CD4-positive, alpha-beta T cell (primary cell): ENCODE data around the gene TSC22D3. TPM values are rescaled to one million over a fixed set of nuclear protein-coding genes. Genes with fewer than 3 reads are reported as not detected.

Source experiments
- ATAC-seq: fragments of 200-7000 bp; cut with Tn5 transposase; one replicate; pipeline ENCODE4 v1.10.0; 2022; ENCODE audit warnings: mild to moderate bottlenecking; ENCODE audit not compliant: poor library complexity
- CTCF ChIA-PET: fragments of 350-600 bp; sonication (Branson Sonifier 250); formaldehyde crosslinking; loops from one replicate; lab custom pipeline; 2021; ENCODE audit warnings: antibody characterized with exemption, inconsistent platforms; lab: Charles Lee
- POLR2A ChIA-PET: fragments of 350-600 bp; sonication (Branson Sonifier 250); formaldehyde crosslinking; loops from one replicate; lab custom pipeline; 2021; ENCODE audit warnings: antibody characterized with exemption, inconsistent platforms; lab: Charles Lee
- DNase-seq, 14 experiments: peaks; one replicate each; pipeline ENCODE4 v3.0.0-alpha.2; 2013 to 2020; ENCODE audit warnings: mixed read lengths in 2 of 14
- H3K27ac ChIP-seq, 2 donors: one replicate each; pipeline versions ENCODE4 v1.5.1 to v1.7.0; 2013; ENCODE audit warnings: low read length in 2 of 2, low read depth in 1 of 2, mild to moderate bottlenecking in 1 of 2
- H3K27me3 ChIP-seq, 2 experiments: 1 replicate in 1 of 2; 2 replicates in 1 of 2; pipeline versions ENCODE4 v1.6.1 to v1.7.0; 2013; ENCODE audit warnings: low read length in 2 of 2, control low read depth in 1 of 2, mild to moderate bottlenecking in 1 of 2, moderate library complexity in 1 of 2; ENCODE audit not compliant: insufficient read depth in 2 of 2, control insufficient read depth in 1 of 2
- H3K36me3 ChIP-seq: one replicate; pipeline ENCODE4 v1.6.1; 2013; ENCODE audit warnings: low read length, control low read depth; ENCODE audit not compliant: insufficient read depth
- H3K4me1 ChIP-seq: one replicate; pipeline ENCODE4 v1.6.1; 2013; ENCODE audit warnings: low read length, control low read depth; ENCODE audit not compliant: insufficient read depth
- H3K4me3 ChIP-seq: one replicate; pipeline ENCODE4 v1.5.1; 2013; ENCODE audit warnings: mild to moderate bottlenecking, low read length, moderate library complexity
- H3K9me3 ChIP-seq, 2 experiments: 1 replicate in 1 of 2; 2 replicates in 1 of 2; pipeline versions ENCODE4 v1.6.1 to v1.7.0; 2013; ENCODE audit warnings: low read length in 2 of 2, mild to moderate bottlenecking in 2 of 2, control low read depth in 1 of 2, moderate library complexity in 1 of 2; ENCODE audit not compliant: control insufficient read depth in 1 of 2, insufficient read depth in 1 of 2
- H3K27ac Mint-ChIP-seq: one replicate; pipeline ENCODE4 v1.8.0; 2020; ENCODE audit warnings: mixed read lengths
- H3K27me3 Mint-ChIP-seq: one replicate; pipeline ENCODE4 v1.8.0; 2021; ENCODE audit warnings: mixed read lengths
- H3K36me3 Mint-ChIP-seq: one replicate; pipeline ENCODE4 v1.8.0; 2021; ENCODE audit warnings: low read depth, mixed read lengths
- H3K4me1 Mint-ChIP-seq: one replicate; pipeline ENCODE4 v1.8.0; 2021; ENCODE audit warnings: low read depth, mixed read lengths
- H3K4me3 Mint-ChIP-seq: one replicate; pipeline ENCODE4 v1.8.0; 2020; ENCODE audit warnings: mild to moderate bottlenecking, mixed read lengths
- H3K9me3 Mint-ChIP-seq: one replicate; pipeline ENCODE4 v1.8.0; 2020; ENCODE audit warnings: mixed read lengths
- intact Hi-C, 2 experiments: fragments of 100-400 bp; cut with DNase I in 1 of 2; cut with micrococcal nuclease in 1 of 2; formaldehyde crosslinking; loops; one replicate each; pipeline versions ENCODE4 v1.15.1 to v1.9.0; 2023 to 2025; cut with DNase I, micrococcal nuclease
- total RNA-seq, 174 experiments: library from RNA in 2 of 174; stranded (reverse) in 2 of 174; gene quantifications; one replicate each; pipeline ENCODE4 v1.2.3 and lab custom pipeline; 2021 to 2026
- TF ChIP-seq, protein P1 (sequence below): fragments of 200-600 bp; IDR thresholded peaks from one replicate; pipeline ENCODE4 v1.8.0; 2022; ENCODE audit warnings: antibody characterized with exemption, mild to moderate bottlenecking

TSC22D3 gene
- total RNA-seq, 2 experiments from 2014 or later = 3,132 to 3,144 TPM

DNA sequence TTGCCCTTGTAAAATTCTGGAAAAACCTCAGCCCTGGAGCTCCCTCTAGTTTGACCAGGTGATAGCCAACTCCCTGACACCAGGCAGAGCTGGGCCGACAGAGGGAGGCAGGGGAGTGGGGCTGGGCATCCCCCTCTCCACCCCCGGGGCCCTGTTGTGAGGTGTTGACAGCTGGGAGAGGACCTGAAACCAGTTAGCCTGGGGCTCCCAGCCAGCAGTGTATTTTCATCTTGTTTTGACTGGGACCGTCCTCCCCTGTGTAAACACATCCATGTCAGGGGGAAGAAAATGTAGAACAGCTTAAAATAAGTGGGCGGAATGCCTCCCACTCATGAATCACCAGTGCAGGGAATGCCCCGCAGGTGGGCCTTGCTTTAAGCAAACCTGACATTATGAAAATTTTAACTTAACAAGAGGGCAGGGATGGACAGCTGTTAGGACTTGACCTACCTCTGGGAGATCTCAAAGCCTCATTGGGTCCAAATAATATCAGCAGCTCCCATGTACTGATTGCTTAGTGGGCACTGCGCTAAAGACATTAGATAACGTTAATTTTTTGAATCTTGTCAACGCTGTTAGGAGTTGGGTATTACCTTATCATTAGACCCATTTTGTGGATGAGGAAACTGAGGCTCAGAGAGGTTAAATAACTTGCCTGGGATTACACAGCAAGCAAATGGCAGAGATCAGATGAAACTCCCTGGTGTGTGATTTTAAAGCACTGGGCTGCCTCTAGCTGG, 45.9 kb downstream of the TSC22D3 start:
- Histone ChIP-seq H3K4me3 (no peak overlapping the region), H3K36me3 (no peaks in the 10 kb centered on the region), H3K27ac (no peak overlapping the region), H3K4me1 (no peaks in the 10 kb centered on the region), H3K9me3 (no peaks in the 10 kb centered on the region), H3K27me3 (no peaks in the 10 kb centered on the region)
- DNase-seq = no peak
- Mint-ChIP-seq H3K4me3 (no peak overlapping the region), H3K9me3 (no peaks in the 10 kb centered on the region), H3K27ac (no peak overlapping the region), H3K27me3 (no peaks in the 10 kb centered on the region), H3K4me1 (no peaks in the 10 kb centered on the region), H3K36me3 (no peaks in the 10 kb centered on the region)
- TF ChIP-seq, protein P1, sequence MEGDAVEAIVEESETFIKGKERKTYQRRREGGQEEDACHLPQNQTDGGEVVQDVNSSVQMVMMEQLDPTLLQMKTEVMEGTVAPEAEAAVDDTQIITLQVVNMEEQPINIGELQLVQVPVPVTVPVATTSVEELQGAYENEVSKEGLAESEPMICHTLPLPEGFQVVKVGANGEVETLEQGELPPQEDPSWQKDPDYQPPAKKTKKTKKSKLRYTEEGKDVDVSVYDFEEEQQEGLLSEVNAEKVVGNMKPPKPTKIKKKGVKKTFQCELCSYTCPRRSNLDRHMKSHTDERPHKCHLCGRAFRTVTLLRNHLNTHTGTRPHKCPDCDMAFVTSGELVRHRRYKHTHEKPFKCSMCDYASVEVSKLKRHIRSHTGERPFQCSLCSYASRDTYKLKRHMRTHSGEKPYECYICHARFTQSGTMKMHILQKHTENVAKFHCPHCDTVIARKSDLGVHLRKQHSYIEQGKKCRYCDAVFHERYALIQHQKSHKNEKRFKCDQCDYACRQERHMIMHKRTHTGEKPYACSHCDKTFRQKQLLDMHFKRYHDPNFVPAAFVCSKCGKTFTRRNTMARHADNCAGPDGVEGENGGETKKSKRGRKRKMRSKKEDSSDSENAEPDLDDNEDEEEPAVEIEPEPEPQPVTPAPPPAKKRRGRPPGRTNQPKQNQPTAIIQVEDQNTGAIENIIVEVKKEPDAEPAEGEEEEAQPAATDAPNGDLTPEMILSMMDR = no peak
- ChIA-PET CTCF (interaction anchor here (2.2 kb wide), 1 partner anchor 57 kb away, joined by 8 read pairs; no protein-coding TSS in a partner anchor), POLR2A (interaction anchor here (1.0 to 1.6 kb wide), 2 partner anchors 12 kb away, joined by 3 to 7 read pairs; no protein-coding TSS in a partner anchor)
- ATAC-seq = no peak
- intact Hi-C loops = no loop called here

DNA sequence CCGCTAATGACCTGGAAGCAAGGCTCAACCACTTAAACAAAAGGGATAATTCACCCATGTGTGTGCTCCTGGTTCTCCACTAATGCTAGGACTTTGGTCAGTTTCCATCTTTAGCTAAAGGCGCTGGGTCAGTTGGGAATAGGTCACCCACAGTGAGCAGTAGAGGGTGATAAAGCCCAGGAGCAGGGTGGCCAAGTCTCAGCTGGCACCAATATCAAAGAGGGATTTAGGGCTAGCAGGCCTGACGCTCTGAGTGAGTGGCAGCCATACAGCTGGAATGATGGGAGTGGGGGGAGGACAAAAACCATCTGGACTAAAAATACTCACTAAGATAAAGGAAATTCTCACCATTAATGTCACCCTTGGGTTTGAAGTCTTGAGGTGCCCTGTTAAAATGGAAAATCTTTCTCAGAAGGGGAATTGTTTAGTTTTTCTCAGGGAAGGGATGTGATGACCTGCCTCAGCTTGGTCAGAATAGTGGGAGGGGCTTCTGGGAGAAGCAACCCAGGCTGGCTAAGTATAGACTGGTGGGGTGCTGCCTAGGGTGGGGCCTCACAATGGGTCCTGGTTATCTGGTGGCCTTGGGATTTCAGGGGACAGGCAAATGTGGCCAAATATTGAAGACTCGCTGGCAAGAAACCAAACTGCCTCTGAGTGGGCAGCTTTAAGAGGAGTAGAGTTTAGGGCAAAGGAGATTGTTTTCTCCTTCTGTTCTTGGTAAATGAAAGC, 47.1 kb downstream of the TSC22D3 start:
- no peak overlapping the region for H3K4me3 ChIP-seq
- no peaks in the 10 kb centered on the region for H3K9me3 Mint-ChIP-seq
- ATAC-seq = no peak
- H3K36me3 Mint-ChIP-seq = no peaks in the 10 kb centered on the region
- no peak for DNase-seq
- no peak overlapping the region for H3K27ac Mint-ChIP-seq
- ChIA-PET POLR2A (interaction anchor here (1.6 kb wide), 1 partner anchor 13 kb away, joined by 7 read pairs; no protein-coding TSS in a partner anchor), CTCF (interaction anchor here (1.3 to 2.2 kb wide), 2 partner anchors 49 to 55 kb away, joined by 3 to 8 read pairs; partner anchors contain the start of gene NCBP2L)
- H3K27ac ChIP-seq = no peak overlapping the region
- H3K27me3 Mint-ChIP-seq = no peaks in the 10 kb centered on the region
- no peaks in the 10 kb centered on the region for H3K27me3 ChIP-seq
- no peaks in the 10 kb centered on the region for H3K4me1 Mint-ChIP-seq
- TF ChIP-seq, protein P1 = no peak
- H3K4me3 Mint-ChIP-seq = no peak overlapping the region
- no peaks in the 10 kb centered on the region for H3K4me1 ChIP-seq
- no peaks in the 10 kb centered on the region for H3K36me3 ChIP-seq
- no peaks in the 10 kb centered on the region for H3K9me3 ChIP-seq
- intact Hi-C loops = no loop called here

DNA sequence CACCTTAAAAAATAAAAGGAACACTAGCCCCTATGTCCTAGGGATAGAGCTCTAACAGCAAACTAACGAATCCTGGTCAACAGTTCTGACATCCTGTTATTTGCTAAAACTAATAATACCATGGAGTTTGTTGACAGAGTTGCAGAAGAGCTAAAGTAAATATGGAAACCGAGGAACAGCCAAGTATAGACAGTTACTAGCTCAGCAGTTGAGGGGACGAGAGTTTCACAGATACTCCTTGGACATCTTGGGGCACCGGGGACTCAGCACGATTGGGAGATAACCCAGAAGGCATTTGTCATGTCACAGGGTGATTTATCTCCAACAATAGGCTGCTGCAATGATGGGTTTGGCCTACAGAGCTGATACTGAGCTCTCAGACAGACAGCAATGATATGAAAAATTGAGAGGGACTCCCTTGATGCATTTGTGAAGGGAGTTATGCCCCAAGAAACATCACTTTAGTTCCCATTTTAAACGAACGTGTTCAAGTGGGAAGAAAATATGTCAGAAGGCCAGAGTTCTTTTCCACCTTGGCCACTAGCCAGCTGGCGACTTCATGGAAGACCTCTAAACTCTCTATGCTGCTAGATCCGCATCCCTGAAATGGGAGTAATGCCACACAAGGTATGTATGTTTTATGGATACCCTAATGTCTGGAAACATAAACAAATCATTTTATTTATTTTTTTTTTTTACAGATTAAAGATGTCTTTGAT, 48.6 kb downstream of the TSC22D3 start:
- no peaks in the 10 kb centered on the region for H3K36me3 Mint-ChIP-seq
- Histone ChIP-seq H3K27me3 (no peaks in the 10 kb centered on the region), H3K9me3 (no peaks in the 10 kb centered on the region), H3K36me3 (no peaks in the 10 kb centered on the region), H3K27ac (no peak overlapping the region), H3K4me1 (no peaks in the 10 kb centered on the region), H3K4me3 (no peak overlapping the region)
- ChIA-PET CTCF (interaction anchor here (1.2 kb wide), 1 partner anchor 54 kb away, joined by 5 read pairs; no protein-coding TSS in a partner anchor), POLR2A (interaction anchor here (1.4 kb wide), 1 partner anchor 15 kb away, joined by 3 read pairs; no protein-coding TSS in a partner anchor)
- ATAC-seq = no peak
- no peak overlapping the region for H3K4me3 Mint-ChIP-seq
- no peak overlapping the region for H3K27ac Mint-ChIP-seq
- DNase-seq = no peak
- no peaks in the 10 kb centered on the region for H3K9me3 Mint-ChIP-seq
- TF ChIP-seq, protein P1 = no peak
- no peaks in the 10 kb centered on the region for H3K4me1 Mint-ChIP-seq
- no peaks in the 10 kb centered on the region for H3K27me3 Mint-ChIP-seq
- intact Hi-C loops = no loop called here
